ENCODE data around the gene UCHL5.

DNA sequence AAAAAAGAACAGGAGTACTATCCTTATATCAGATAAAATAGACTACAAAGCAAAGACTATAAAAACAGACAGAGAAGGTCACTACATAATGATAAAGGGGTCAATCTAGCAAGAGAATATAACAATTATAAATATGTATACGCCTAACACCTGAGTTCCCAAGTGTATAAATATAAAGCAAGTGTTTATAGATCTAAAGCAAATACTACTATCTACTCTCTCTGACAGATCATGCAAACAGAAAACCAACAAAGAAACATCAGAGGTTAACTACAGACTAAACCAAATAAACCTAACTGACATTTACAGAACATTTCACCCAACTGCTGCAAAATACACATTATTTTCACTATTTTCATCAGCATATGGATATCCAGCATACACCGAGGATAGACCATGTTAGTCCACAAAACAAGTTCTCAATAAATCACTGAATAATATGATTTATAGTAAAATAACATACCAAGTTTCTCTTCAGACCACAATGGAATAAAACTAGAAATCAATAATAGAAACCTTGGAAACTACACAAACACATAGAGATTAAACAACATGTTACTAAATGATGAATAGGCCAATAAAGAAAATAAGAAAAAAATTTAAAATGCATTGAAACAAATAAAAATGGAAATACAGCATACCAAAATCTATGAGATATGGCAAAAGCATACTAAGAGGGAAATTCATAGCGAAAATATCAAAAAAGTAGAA is 22.7 kb downstream of the UCHL5 start:
- TF ChIP-seq, protein P1, sequence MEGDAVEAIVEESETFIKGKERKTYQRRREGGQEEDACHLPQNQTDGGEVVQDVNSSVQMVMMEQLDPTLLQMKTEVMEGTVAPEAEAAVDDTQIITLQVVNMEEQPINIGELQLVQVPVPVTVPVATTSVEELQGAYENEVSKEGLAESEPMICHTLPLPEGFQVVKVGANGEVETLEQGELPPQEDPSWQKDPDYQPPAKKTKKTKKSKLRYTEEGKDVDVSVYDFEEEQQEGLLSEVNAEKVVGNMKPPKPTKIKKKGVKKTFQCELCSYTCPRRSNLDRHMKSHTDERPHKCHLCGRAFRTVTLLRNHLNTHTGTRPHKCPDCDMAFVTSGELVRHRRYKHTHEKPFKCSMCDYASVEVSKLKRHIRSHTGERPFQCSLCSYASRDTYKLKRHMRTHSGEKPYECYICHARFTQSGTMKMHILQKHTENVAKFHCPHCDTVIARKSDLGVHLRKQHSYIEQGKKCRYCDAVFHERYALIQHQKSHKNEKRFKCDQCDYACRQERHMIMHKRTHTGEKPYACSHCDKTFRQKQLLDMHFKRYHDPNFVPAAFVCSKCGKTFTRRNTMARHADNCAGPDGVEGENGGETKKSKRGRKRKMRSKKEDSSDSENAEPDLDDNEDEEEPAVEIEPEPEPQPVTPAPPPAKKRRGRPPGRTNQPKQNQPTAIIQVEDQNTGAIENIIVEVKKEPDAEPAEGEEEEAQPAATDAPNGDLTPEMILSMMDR (conservative IDR thresholded peaks at IDR 0.05; ENCODE audit: low read length), result no peak
- no peak for TF ChIP-seq EZH2phosphoT487 (IDR thresholded peaks at IDR 0.05; ENCODE audit: borderline replicate concordance, low read depth, low read length)
